Vein endothelial cell (primary cell): ENCODE measurements around the gene CYP39A1. TPM values are rescaled to one million over a fixed set of nuclear protein-coding genes. Genes with fewer than 3 reads are reported as not detected.

Experiments
- total RNA-seq: library from RNA; depleted of rRNA; stranded (reverse); fragments of >200 nt; gene quantifications from 2 replicates; pipeline ENCODE4 v1.2.3, GENCODE V29; 2012

Gene CYP39A1
- 0.33 and 0.38 TPM in 2 replicates for total RNA-seq

GRCh38 chr6:46652603-46653438 is at the start of gene CYP39A1, which contains the start of gene SLC25A27:
Gene CYP39A1, minus strand, starts transcription at chr6:46652818. Its CDS starts 236 bp downstream, at chr6:46652582.
Gene SLC25A27, plus strand, starts transcription at chr6:46652975. Its CDS starts 218 bp downstream, at chr6:46653193.

GRCh38 chr6:46687619-46688097 is 35.0 kb upstream of the CYP39A1 start, which contains the start of gene TDRD6:
Gene TDRD6, plus strand, starts transcription at chr6:46687885. Its CDS starts 244 bp downstream, at chr6:46688129.

Other genes starting within 250 kb of the CYP39A1 start
- gene RCAN2, start 161.4 kb downstream of the CYP39A1 start, total RNA-seq = 0.33 and 1.5 TPM in 2 replicates
- 1.3 and 2.2 TPM in 2 replicates for gene SLC25A27, start 157 bp upstream of the CYP39A1 start, total RNA-seq
- gene TDRD6, start 35.1 kb upstream of the CYP39A1 start, total RNA-seq = under 0.01 TPM in 2 replicates
- under 0.01 and 0.19 TPM in 2 replicates for gene PLA2G7, start 82.6 kb upstream of the CYP39A1 start, total RNA-seq
- not detected in 2 replicates for gene ANKRD66, start 94.1 kb upstream of the CYP39A1 start, total RNA-seq
- not detected in 2 replicates for gene MEP1A, start 140.6 kb upstream of the CYP39A1 start, total RNA-seq